ENCODE results near the gene GPANK1. TPM values are rescaled to one million over a fixed set of nuclear protein-coding genes. Genes with fewer than 3 reads are reported as not detected.

GPANK1 gene
- total RNA-seq, 1 experiment from 2014 or later, result 26.8 TPM

- Mint-ChIP-seq H3K4me3 (no peak overlapping the region), H3K9me3 (no peaks in the 10 kb centered on the region; a peak in 1 of 5 replicates), H3K4me1 (peaks cover 5 to 10% of the 10 kb centered on the region in 2 experiments; a peak in 3 of 4 replicates), H3K27ac (no peak overlapping the region), H3K36me3 (ENCODE audit: insufficient read depth in 1 of 3, low read depth in 3 of 3) (peaks cover 14 to 61% (median 45%) of the 10 kb centered on the region in 3 experiments; a peak in 6 of 7 replicates), H3K27me3 (ENCODE audit: low read depth) (no peaks in the 10 kb centered on the region)
- Histone ChIP-seq H3K56ac (ENCODE audit: insufficient read length, low read depth, low read length) (no peak overlapping the region), H3K9ac (ENCODE audit: extremely low read depth, insufficient read length, low read length) (no peak overlapping the region), H2BK20ac (ENCODE audit: low read depth, low read length, poor library complexity, severe bottlenecking) (no peak overlapping the region), H2BK120ac (ENCODE audit: low read depth, low read length, poor library complexity, severe bottlenecking) (no peak overlapping the region), H4K5ac (ENCODE audit: insufficient read length, low read depth, low read length) (no peak overlapping the region), H3K18ac (ENCODE audit: insufficient read length, low read depth, low read length) (no peak overlapping the region), H4K8ac (replicated peaks; ENCODE audit: insufficient read length, low read depth, low read length) (no peak overlapping the region), H3K4ac (ENCODE audit: low read depth, low read length) (no peak overlapping the region), H2BK12ac (ENCODE audit: insufficient read length, low read depth, low read length) (no peak overlapping the region), H3K27me3 (ENCODE audit: insufficient read depth, low read length) (no peaks in the 10 kb centered on the region), H3K4me2 (ENCODE audit: insufficient read depth, insufficient read length, low read length) (no peak overlapping the region), H2BK5ac (ENCODE audit: insufficient read length, low read length) (no peak overlapping the region), H3K27ac (ENCODE audit: insufficient read length, low read depth, low read length) (no peak overlapping the region), H3K4me1 (ENCODE audit: insufficient read depth, low read length) (no peaks in the 10 kb centered on the region), H3K79me2 (ENCODE audit: insufficient read depth, low read length) (no peaks in the 10 kb centered on the region), H4K91ac (ENCODE audit: insufficient read length, low read depth, low read length) (no peak overlapping the region), H2BK15ac (ENCODE audit: low read depth, low read length) (no peak overlapping the region), H3K79me1 (ENCODE audit: insufficient read depth, low read depth, low read length, poor library complexity, severe bottlenecking) (no peaks in the 10 kb centered on the region), H3K23me2 (ENCODE audit: insufficient read length, low read depth, low read length, poor library complexity, severe bottlenecking) (no peaks in the 10 kb centered on the region), H4K20me1 (ENCODE audit: control insufficient read depth, insufficient read depth, insufficient read length) (no peaks in the 10 kb centered on the region), H2AK5ac (ENCODE audit: insufficient read length, low read length) (no peak overlapping the region), H3T11ph (ENCODE audit: low read length) (no peak overlapping the region), H3K14ac (ENCODE audit: insufficient read depth, low read length) (no peak overlapping the region), H2AFZ (ENCODE audit: low read length) (no peak overlapping the region), H3K9me3 (ENCODE audit: control insufficient read depth, low read depth, low read length) (no peaks in the 10 kb centered on the region), H3K23ac (ENCODE audit: insufficient read length, low read depth, low read length) (no peak overlapping the region)
- TF ChIP-seq, protein P1, sequence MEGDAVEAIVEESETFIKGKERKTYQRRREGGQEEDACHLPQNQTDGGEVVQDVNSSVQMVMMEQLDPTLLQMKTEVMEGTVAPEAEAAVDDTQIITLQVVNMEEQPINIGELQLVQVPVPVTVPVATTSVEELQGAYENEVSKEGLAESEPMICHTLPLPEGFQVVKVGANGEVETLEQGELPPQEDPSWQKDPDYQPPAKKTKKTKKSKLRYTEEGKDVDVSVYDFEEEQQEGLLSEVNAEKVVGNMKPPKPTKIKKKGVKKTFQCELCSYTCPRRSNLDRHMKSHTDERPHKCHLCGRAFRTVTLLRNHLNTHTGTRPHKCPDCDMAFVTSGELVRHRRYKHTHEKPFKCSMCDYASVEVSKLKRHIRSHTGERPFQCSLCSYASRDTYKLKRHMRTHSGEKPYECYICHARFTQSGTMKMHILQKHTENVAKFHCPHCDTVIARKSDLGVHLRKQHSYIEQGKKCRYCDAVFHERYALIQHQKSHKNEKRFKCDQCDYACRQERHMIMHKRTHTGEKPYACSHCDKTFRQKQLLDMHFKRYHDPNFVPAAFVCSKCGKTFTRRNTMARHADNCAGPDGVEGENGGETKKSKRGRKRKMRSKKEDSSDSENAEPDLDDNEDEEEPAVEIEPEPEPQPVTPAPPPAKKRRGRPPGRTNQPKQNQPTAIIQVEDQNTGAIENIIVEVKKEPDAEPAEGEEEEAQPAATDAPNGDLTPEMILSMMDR (conservative IDR thresholded peaks at IDR 0.05), result no peak
- no CpG with 5 or more reads among the region's 6 CpGs for WGBS (ENCODE audit: extremely low coverage, insufficient read length, low lambda C conversion rate)
- DNase-seq, result no peak
These were observed 26.3 kb upstream of the GPANK1 start for GRCh38 chr6:31691078-31691463.
